IgD-negative memory B cell (primary cell): ENCODE results near the gene SHOX. TPM values are rescaled to one million over a fixed set of nuclear protein-coding genes. Genes with fewer than 3 reads are reported as not detected.
"Not testable (repeated sequence)": the region's sequence is repeated elsewhere in the genome, so short reads cannot be mapped to it uniquely, and the experiment has no call there.

Experiments used
- H3K27ac Mint-ChIP-seq, 3 donors: one replicate each; pipeline ENCODE4 v1.8.0; 2020 to 2022; ENCODE audit warnings: mild to moderate bottlenecking in 3 of 3, mixed read lengths in 3 of 3, moderate library complexity in 1 of 3
- H3K27me3 Mint-ChIP-seq: one replicate; pipeline ENCODE4 v1.8.0; 2021; ENCODE audit warnings: mixed read lengths
- H3K36me3 Mint-ChIP-seq: one replicate; pipeline ENCODE4 v1.8.0; 2020; ENCODE audit warnings: mild to moderate bottlenecking, mixed read lengths
- H3K4me1 Mint-ChIP-seq, 3 donors: one replicate each; pipeline ENCODE4 v1.8.0; 2020 to 2022; ENCODE audit warnings: mixed read lengths in 3 of 3, mild to moderate bottlenecking in 1 of 3
- H3K4me3 Mint-ChIP-seq, 4 donors: one replicate each; pipeline ENCODE4 v1.8.0; 2020 to 2022; ENCODE audit warnings: mild to moderate bottlenecking in 4 of 4, mixed read lengths in 4 of 4, moderate library complexity in 3 of 4
- H3K9me3 Mint-ChIP-seq, 3 donors: one replicate each; pipeline ENCODE4 v1.8.0; 2020 to 2021; ENCODE audit warnings: mixed read lengths in 3 of 3, mild to moderate bottlenecking in 1 of 3
- polyA plus RNA-seq: library from polyadenylated mRNA; unstranded; fragments of 300-500 nt; fragmentation: Illumina TruSeq; gene quantifications from one replicate; pipeline ENCODE4 v1.2.3, GENCODE V29; 2021

Gene SHOX
- not detected for polyA plus RNA-seq

- H3K27ac Mint-ChIP-seq, result peak within 1 kb of the TSS in 2 of 3 donors; percentile 50 to 76
- H3K27me3 Mint-ChIP-seq, result peaks cover 60% of the 10 kb centered on the region
- peaks cover 0 to 6% (median 6%) of the 10 kb centered on the region in 3 donors for H3K4me1 Mint-ChIP-seq
- H3K4me3 Mint-ChIP-seq, result peak within 1 kb of the TSS in 1 of 4 donors; percentile 70
- H3K36me3 Mint-ChIP-seq, result no peaks in the 10 kb centered on the region
- peaks cover 0 to 3% (median 0%) of the 10 kb centered on the region in 3 donors for H3K9me3 Mint-ChIP-seq
Observed at GRCh38 chrX:630612-631496, at the start of gene SHOX. Gene SHOX, plus strand, starts transcription at chrX:630791. Its CDS starts 107 bp downstream, at chrX:630898.

- Mint-ChIP-seq H3K27me3 (no peaks in the 10 kb centered on the region), H3K4me1 (no peaks in the 10 kb centered on the region), H3K27ac (no peak overlapping the region), H3K36me3 (no peaks in the 10 kb centered on the region), H3K4me3 (no peak overlapping the region), H3K9me3 (peaks cover 0 to 6% (median 4%) of the 10 kb centered on the region in 3 donors)
Observed at GRCh38 chrX:581066-581465, 49.5 kb upstream of the SHOX start.

- no peaks in the 10 kb centered on the region for H3K27me3 Mint-ChIP-seq
- H3K9me3 Mint-ChIP-seq, result peaks cover 0 to 4% (median 2%) of the 10 kb centered on the region in 3 donors
- H3K27ac Mint-ChIP-seq, result no peak overlapping the region
- H3K4me3 Mint-ChIP-seq, result no peak overlapping the region
- no peaks in the 10 kb centered on the region for H3K4me1 Mint-ChIP-seq
- no peaks in the 10 kb centered on the region for H3K36me3 Mint-ChIP-seq
Observed at GRCh38 chrX:581720-582298, 48.8 kb upstream of the SHOX start.

DNA sequence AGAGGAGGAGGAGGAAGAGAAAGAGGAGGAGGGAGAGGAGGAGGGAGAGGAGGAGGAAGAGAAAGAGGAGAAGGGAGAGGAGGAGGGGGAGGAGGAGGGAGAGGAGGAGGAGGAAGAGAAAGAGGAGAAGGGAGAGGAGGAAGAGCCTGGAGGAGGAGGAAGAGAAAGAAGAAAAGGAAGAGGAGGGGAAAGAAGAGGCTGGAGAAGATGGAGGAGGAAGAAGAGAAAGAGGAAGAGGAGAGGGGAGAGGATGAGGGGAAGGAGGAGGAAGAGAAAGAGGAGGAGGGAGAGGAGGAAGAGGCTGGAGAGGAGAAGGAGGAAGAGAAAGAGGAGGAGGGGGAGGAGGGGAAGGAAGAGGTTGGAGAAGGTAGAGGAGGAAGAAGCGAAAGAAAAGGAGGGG is 46.0 kb upstream of the SHOX start:
- Mint-ChIP-seq H3K27me3 (no peaks in the 10 kb centered on the region), H3K4me3 (no peak overlapping the region), H3K9me3 (no peaks in the 10 kb centered on the region), H3K36me3 (no peaks in the 10 kb centered on the region), H3K27ac (no peak overlapping the region), H3K4me1 (no peaks in the 10 kb centered on the region)

- Mint-ChIP-seq H3K4me1 (no peaks in the 10 kb centered on the region), H3K27ac (no peak overlapping the region), H3K4me3 (no peak overlapping the region)
Observed at GRCh38 chrX:585115-585808, 45.3 kb upstream of the SHOX start.

DNA sequence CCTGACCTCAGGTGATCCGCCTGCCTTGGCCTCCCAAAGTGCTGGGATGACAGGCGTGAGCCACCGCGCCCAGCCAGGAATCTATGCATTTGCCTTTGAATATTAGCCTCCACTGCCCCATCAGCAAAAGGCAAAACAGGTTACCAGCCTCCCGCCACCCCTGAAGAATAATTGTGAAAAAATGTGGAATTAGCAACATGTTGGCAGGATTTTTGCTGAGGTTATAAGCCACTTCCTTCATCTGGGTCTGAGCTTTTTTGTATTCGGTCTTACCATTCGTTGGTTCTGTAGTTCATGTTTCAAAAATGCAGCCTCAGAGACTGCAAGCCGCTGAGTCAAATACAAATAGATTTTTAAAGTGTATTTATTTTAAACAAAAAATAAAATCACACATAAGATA is 44.2 kb upstream of the SHOX start:
- Mint-ChIP-seq H3K4me3 (no peak overlapping the region), H3K9me3 (no peaks in the 10 kb centered on the region), H3K4me1 (no peaks in the 10 kb centered on the region), H3K27ac (no peak overlapping the region), H3K27me3 (no peaks in the 10 kb centered on the region), H3K36me3 (no peaks in the 10 kb centered on the region)

More at GRCh38 chrX:585115-585808, 45.3 kb upstream of the SHOX start:
- Mint-ChIP-seq H3K27me3 (no peaks in the 10 kb centered on the region), H3K9me3 (no peaks in the 10 kb centered on the region), H3K36me3 (no peaks in the 10 kb centered on the region)

- not testable (repeated sequence) for H3K27ac Mint-ChIP-seq, H3K4me3 Mint-ChIP-seq, H3K9me3 Mint-ChIP-seq, H3K4me1 Mint-ChIP-seq, H3K27me3 Mint-ChIP-seq, H3K36me3 Mint-ChIP-seq
Observed at GRCh38 chrX:589261-589660, 41.3 kb upstream of the SHOX start.

DNA sequence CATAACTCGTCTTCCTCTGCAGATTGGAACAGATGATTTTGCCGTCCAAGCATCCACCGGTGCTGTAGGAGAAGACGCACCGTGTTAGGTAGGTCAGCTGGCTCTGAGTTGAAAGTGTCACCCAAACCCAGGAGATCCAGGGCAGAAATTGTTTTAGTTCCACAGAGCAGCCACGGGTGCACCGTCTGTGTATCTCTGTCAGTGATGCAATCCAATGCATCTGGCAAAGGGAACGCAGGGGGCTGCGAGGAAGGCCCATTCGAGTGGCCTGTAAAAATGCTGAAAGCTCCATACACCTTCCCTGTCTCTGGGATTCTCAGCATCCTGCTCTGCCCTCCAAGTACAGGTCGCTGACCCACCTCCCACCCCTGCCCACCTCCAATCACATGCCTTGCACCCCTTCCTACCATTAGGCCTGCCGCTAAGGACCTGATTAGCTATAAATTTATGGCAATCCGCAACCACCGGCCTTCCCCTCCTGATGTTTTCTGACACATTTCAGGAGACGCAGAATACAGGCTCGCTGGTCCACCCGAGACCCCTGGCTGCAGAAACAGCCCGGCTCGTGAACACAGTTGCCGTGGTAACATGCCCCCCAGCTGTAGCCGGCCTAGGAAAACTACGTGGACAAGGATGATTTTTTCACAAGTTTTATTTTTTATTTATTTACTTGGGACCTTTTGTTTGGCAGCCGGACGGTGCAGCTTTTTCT is 39.7 kb upstream of the SHOX start:
- Mint-ChIP-seq H3K36me3 (no peaks in the 10 kb centered on the region), H3K4me1 (no peaks in the 10 kb centered on the region), H3K4me3 (no peak overlapping the region), H3K27me3 (peaks cover 3% of the 10 kb centered on the region), H3K27ac (no peak overlapping the region), H3K9me3 (peaks cover 1 to 6% (median 3%) of the 10 kb centered on the region in 3 donors)

GRCh38 chrX:599837-600715 is 30.5 kb upstream of the SHOX start:
- Mint-ChIP-seq H3K27me3 (no peaks in the 10 kb centered on the region), H3K27ac (no peak overlapping the region)

GRCh38 chrX:603029-603428 is 27.6 kb upstream of the SHOX start:
- H3K27ac Mint-ChIP-seq, H3K4me3 Mint-ChIP-seq, H3K4me1 Mint-ChIP-seq, H3K9me3 Mint-ChIP-seq, H3K36me3 Mint-ChIP-seq, H3K27me3 Mint-ChIP-seq: not testable (repeated sequence)

More at GRCh38 chrX:599837-600715, 30.5 kb upstream of the SHOX start:
- H3K36me3 Mint-ChIP-seq, result no peaks in the 10 kb centered on the region
- H3K4me3 Mint-ChIP-seq, result no peak overlapping the region
- H3K9me3 Mint-ChIP-seq, result peaks cover 7 to 18% (median 11%) of the 10 kb centered on the region in 3 donors
- no peaks in the 10 kb centered on the region for H3K4me1 Mint-ChIP-seq

GRCh38 chrX:604616-605015 is 26.0 kb upstream of the SHOX start:
- not testable (repeated sequence) for H3K27ac Mint-ChIP-seq, H3K9me3 Mint-ChIP-seq, H3K4me3 Mint-ChIP-seq, H3K4me1 Mint-ChIP-seq, H3K27me3 Mint-ChIP-seq, H3K36me3 Mint-ChIP-seq

GRCh38 chrX:608088-608487 is 22.5 kb upstream of the SHOX start:
- not testable (repeated sequence) for H3K36me3 Mint-ChIP-seq, H3K4me3 Mint-ChIP-seq, H3K4me1 Mint-ChIP-seq, H3K27ac Mint-ChIP-seq, H3K27me3 Mint-ChIP-seq
- peaks cover 8 to 15% (median 15%) of the 10 kb centered on the region in 3 donors for H3K9me3 Mint-ChIP-seq

- Mint-ChIP-seq H3K4me1 (no peaks in the 10 kb centered on the region), H3K9me3 (peaks cover 8 to 22% (median 15%) of the 10 kb centered on the region in 3 donors), H3K4me3 (peak overlapping the region in 1 of 4 donors; percentile 5), H3K27ac (no peak overlapping the region), H3K36me3 (no peaks in the 10 kb centered on the region), H3K27me3 (peaks cover 17% of the 10 kb centered on the region)
Observed at GRCh38 chrX:614136-614535, 16.5 kb upstream of the SHOX start.

DNA sequence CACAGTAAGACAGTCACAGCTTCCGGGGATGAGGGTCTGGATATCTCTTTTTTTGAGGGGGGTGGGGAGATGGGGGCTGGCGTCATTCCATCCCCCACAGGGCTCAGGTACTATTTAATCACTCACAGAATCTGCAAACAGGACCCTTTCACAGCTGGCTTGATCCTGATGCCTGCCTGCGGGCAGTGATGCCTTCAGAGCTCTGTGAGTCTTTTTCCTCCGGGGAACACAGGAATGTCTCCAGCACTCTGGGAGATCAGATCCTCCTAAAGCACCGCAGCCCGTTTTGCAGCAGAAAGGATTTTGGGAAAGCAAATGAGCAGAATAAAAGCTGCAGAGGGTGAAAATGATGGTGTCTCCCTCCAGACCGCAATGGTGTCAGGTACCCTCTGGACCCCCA is 13.2 kb upstream of the SHOX start:
- no peak overlapping the region for H3K4me3 Mint-ChIP-seq
- H3K27ac Mint-ChIP-seq, result no peak overlapping the region
- H3K4me1 Mint-ChIP-seq, result no peaks in the 10 kb centered on the region
- H3K9me3 Mint-ChIP-seq, result peaks cover 0 to 14% (median 3%) of the 10 kb centered on the region in 3 donors
- H3K36me3 Mint-ChIP-seq, result no peaks in the 10 kb centered on the region
- peaks cover 28% of the 10 kb centered on the region for H3K27me3 Mint-ChIP-seq
